ENCODE results near the gene ATP6V1G2. TPM values are rescaled to one million over a fixed set of nuclear protein-coding genes. Genes with fewer than 3 reads are reported as not detected.

The ATP6V1G2 gene
- total and polyA plus RNA-seq, 2 of the 8 experiments (the other 6 are each of a cell fraction or from before 2014, with no cell fraction given): 3.0 to 5.7 TPM

GRCh38 chr6:31582230-31582643 is 35.8 kb upstream of the ATP6V1G2 start, which contains the start of gene LTB (continued):
- no peak for TF ChIP-seq TEAD4 (IDR thresholded peaks at IDR 0.05; ENCODE audit: low read depth, low read length)
- no peak for TF ChIP-seq RFX5 (IDR thresholded peaks at IDR 0.05; ENCODE audit: borderline replicate concordance, low read depth, low read length)
- TF ChIP-seq CBX5 (IDR thresholded peaks at IDR 0.05; ENCODE audit: low read depth, low read length): no peak
- TF ChIP-seq FOSL1 (IDR thresholded peaks at IDR 0.05; ENCODE audit: insufficient read depth, low read depth, low read length): no peak

Measured in H1 (cell line).